Measurements from ENCODE around the gene LHB. TPM values are rescaled to one million over a fixed set of nuclear protein-coding genes. Genes with fewer than 3 reads are reported as not detected.

Gene LHB
- total RNA-seq, 1 donor from 2014 or later: not detected

DNA sequence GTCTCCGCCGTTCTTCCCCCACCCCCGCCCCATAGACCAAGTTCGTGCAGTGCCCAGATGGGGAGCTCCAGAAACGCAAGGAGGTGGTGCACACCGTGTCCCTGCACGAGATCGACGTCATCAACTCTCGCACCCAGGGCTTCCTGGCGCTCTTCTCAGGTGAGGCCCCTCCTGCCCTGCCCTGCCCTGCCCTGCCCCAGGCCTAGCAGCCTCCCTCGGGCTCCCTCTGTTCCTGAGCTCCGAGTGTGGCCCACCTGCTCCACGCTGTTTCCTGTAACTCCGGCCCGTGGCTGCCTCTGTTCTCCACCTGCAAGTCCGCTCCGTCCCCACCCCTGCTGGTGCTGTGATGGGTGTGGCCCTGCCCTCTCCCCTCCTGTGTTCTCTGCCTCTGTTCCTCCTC, 6.4 kb downstream of the LHB start:
- H3K27me3 Mint-ChIP-seq: no peaks in the 10 kb centered on the region
- no peak for DNase-seq
- no peak overlapping the region for H3K27ac Mint-ChIP-seq
- no peak overlapping the region for H3K4me3 Mint-ChIP-seq
- H3K9me3 Mint-ChIP-seq: no peaks in the 10 kb centered on the region
- H3K36me3 Mint-ChIP-seq (ENCODE audit: low read depth): peaks cover 34% of the 10 kb centered on the region
- intact Hi-C loops (cut with micrococcal nuclease): no loop called here
- H3K4me1 Mint-ChIP-seq: no peaks in the 10 kb centered on the region

DNA sequence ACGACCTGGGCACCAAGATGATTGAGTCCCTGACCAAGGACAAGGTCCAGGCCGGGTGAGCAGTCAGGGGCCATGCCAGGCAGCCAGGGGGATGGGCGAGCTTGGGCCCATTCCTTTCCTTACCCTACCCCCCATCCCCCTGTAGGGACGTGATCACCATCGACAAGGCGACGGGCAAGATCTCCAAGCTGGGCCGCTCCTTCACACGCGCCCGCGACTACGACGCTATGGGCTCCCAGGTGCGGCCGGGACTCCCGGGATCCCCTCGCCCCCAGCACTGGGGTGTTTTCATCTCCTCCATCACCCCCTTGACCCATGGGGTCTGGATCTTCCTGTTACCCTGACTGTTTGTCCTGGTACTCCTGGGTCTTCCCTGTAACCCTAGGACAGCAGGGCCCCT, 7.1 kb downstream of the LHB start:
- no peak for DNase-seq
- no peak overlapping the region for H3K27ac Mint-ChIP-seq
- no peak overlapping the region for H3K4me3 Mint-ChIP-seq
- no peaks in the 10 kb centered on the region for H3K27me3 Mint-ChIP-seq
- no peaks in the 10 kb centered on the region for H3K9me3 Mint-ChIP-seq
- H3K4me1 Mint-ChIP-seq: no peaks in the 10 kb centered on the region
- peaks cover 40% of the 10 kb centered on the region for H3K36me3 Mint-ChIP-seq (ENCODE audit: low read depth)
- intact Hi-C loops (cut with micrococcal nuclease): no loop called here

DNA sequence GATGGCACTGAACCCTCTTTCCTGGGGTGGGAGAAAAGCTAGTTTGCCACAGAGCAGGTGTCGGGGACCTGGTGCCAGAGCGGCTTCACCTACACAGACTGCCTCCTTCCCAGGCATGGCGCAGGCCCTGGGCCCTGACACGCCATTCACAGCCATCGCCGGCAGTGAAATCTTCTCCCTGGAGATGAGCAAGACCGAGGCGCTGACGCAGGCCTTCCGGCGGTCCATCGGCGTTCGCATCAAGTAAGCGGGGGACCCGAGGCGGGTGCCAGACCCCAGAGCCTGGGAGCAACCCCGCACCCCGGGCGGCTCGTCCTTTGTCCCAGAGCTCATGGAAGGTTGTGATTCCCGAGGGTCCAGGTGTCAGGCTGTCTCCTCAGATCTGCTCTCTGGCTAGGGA, 10.0 kb downstream of the LHB start:
- Mint-ChIP-seq H3K27ac (no peak overlapping the region), H3K4me3 (no peak overlapping the region), H3K4me1 (no peaks in the 10 kb centered on the region), H3K9me3 (no peaks in the 10 kb centered on the region), H3K36me3 (ENCODE audit: low read depth) (peaks cover 45% of the 10 kb centered on the region), H3K27me3 (no peaks in the 10 kb centered on the region)
- no peak for DNase-seq
- intact Hi-C loops (cut with micrococcal nuclease): no loop called here

DNA sequence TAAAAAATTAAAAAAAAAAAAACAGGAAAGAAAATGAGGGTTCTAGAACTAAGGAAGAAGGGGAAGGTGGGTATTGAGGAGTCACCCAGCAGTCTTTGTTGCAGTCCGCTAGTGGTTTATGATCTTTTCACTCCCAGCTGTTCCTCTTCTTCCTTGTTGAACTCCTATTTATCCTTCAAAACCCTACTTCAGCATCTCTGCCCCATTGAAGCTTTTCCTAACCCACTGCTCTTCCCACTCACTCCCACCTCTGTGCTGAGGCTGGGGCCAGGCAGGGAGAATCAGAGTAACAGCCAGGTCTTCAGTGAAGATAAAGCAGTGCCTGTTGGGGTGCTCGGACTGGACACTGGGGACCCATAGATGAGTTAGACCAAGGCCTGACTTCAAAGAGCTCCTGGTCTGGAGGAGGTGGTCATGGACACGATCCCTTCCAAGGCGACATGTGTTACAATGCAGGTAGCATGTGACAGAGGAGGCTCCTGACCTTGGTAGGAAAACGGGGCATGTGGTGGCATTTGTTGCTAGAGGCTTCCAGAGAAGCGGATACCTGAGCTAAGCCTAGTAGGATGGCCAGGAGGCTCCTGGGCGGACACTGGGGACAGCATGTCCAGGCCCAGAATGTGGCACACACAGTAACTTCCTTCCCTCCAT, 11.8 kb downstream of the LHB start:
- H3K4me1 Mint-ChIP-seq: no peaks in the 10 kb centered on the region
- H3K9me3 Mint-ChIP-seq: no peaks in the 10 kb centered on the region
- intact Hi-C loops (cut with micrococcal nuclease): no loop called here
- H3K4me3 Mint-ChIP-seq: no peak overlapping the region
- DNase-seq: no peak
- peaks cover 36% of the 10 kb centered on the region for H3K36me3 Mint-ChIP-seq (ENCODE audit: low read depth)
- no peak overlapping the region for H3K27ac Mint-ChIP-seq
- no peaks in the 10 kb centered on the region for H3K27me3 Mint-ChIP-seq

DNA sequence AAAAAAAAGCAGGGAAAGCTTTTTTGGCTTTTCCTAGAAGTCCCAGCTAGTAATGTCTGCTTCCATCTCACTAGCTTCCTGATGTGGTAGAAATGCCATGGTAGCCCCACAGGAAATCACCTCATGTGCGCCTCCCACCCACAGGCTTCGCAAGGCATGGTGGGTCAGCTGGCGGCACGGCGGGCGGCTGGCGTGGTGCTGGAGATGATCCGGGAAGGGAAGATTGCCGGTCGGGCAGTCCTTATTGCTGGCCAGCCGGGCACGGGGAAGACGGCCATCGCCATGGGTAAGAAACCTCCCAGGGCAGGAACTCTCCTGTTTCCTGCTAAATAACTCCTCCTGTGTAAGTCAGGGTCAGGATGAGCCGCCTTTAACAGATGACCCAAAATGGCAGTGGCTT, 12.8 kb downstream of the LHB start:
- no peaks in the 10 kb centered on the region for H3K27me3 Mint-ChIP-seq
- H3K27ac Mint-ChIP-seq: no peak overlapping the region
- H3K9me3 Mint-ChIP-seq: no peaks in the 10 kb centered on the region
- intact Hi-C loops (cut with micrococcal nuclease): no loop called here
- H3K4me1 Mint-ChIP-seq: peaks cover 6% of the 10 kb centered on the region
- H3K4me3 Mint-ChIP-seq: no peak overlapping the region
- peaks cover 37% of the 10 kb centered on the region for H3K36me3 Mint-ChIP-seq (ENCODE audit: low read depth)
- no peak for DNase-seq

DNA sequence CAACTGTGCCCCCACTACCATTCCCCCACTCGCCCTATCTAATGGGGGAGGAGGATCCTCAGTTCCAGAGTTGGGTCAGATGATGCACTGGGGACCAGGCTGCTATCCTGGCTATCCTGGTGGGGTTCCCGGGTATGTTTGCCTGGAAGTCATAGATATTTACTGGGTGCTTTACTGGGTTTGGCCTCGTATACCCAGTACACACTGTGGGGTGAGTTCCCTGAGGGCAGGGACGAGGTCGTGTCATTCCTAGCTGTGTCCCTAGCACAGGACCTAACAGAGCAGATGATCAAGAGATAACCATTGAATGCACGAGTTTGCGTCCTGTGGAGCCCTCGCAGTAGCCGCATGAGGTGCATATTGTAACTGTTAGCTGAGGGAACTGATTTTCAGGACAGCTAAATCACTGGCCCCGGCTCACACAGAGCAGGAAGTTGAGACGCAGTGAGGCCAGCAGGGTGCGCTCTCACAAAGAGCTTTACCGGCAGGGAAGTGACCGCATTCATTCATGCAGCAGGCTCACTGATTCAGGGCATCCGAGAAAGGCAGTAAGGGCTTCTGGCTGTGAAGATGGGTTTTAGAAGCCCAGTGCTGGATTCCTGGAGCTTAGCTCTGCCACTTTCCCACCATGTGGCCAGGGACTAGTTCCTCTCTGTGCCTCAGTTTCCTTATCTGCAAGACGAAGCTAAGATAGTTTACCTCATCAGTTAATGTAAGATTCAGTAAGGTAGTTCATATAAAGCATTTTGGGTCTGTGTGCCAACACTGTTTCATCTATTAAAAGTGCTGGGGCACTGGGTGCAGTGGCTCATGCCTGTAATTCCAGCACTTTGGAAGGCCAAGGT, 17.2 kb downstream of the LHB start:
- Mint-ChIP-seq H3K9me3 (no peaks in the 10 kb centered on the region), H3K27ac (no peak overlapping the region), H3K4me3 (no peak overlapping the region), H3K27me3 (no peaks in the 10 kb centered on the region), H3K36me3 (ENCODE audit: low read depth) (peaks cover 33% of the 10 kb centered on the region), H3K4me1 (peaks cover 24% of the 10 kb centered on the region)
- DNase-seq: peak; percentile 90
- intact Hi-C loops (cut with micrococcal nuclease): no loop called here

DNA sequence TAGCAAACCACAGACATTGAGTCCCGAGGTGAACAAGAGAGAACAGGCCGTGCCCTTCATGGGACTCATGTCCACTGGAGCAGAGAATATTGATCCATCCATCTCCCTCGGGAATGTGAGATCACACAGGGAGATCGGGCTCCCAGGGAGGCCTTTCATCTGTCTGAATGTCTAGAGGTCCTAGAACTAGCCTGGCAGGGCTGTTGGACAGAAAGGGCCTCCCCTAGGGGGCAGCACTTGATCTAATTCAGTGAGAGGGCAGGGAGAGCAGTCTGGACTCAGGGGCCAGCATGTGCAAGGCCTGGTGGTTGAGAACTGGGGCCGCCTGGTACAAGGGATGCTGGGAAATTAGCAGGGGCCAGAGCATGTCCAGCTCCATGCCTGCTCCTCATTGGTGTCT, 18.9 kb downstream of the LHB start:
- Mint-ChIP-seq H3K4me1 (peaks cover 31% of the 10 kb centered on the region), H3K27me3 (no peaks in the 10 kb centered on the region), H3K4me3 (no peak overlapping the region), H3K36me3 (ENCODE audit: low read depth) (peaks cover 28% of the 10 kb centered on the region), H3K9me3 (no peaks in the 10 kb centered on the region), H3K27ac (no peak overlapping the region)
- intact Hi-C loops (cut with micrococcal nuclease): no loop called here
- peak; percentile 88 for DNase-seq

DNA sequence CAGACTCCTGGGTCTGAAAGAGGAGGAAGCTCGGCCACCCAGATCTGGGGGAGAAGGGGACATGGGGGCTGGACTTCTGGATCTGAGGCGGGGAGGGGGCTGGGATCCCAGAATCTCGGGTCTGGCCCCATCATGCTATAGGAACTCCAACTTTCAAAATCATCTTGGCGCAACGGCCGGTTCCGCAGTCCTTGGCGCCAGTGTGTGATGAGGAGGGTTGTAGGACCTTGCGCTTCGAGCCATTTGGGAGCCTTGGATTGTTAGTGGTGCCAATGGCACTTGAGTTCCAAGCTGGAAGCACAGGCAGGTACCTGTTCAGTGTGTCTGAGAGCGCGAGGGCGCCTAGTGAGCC, 22.9 kb downstream of the LHB start:
- Mint-ChIP-seq H3K36me3 (ENCODE audit: low read depth) (peaks cover 24% of the 10 kb centered on the region), H3K4me1 (peaks cover 40% of the 10 kb centered on the region), H3K4me3 (peak overlapping the region; percentile 92), H3K27me3 (no peaks in the 10 kb centered on the region), H3K9me3 (no peaks in the 10 kb centered on the region), H3K27ac (peak overlapping the region; percentile 97)
- intact Hi-C loops (cut with micrococcal nuclease): loop anchor here (5.0 kb wide), 1 partner anchor 357 kb away; the partner anchor contains the start of gene DBP
- DNase-seq: no peak

DNA sequence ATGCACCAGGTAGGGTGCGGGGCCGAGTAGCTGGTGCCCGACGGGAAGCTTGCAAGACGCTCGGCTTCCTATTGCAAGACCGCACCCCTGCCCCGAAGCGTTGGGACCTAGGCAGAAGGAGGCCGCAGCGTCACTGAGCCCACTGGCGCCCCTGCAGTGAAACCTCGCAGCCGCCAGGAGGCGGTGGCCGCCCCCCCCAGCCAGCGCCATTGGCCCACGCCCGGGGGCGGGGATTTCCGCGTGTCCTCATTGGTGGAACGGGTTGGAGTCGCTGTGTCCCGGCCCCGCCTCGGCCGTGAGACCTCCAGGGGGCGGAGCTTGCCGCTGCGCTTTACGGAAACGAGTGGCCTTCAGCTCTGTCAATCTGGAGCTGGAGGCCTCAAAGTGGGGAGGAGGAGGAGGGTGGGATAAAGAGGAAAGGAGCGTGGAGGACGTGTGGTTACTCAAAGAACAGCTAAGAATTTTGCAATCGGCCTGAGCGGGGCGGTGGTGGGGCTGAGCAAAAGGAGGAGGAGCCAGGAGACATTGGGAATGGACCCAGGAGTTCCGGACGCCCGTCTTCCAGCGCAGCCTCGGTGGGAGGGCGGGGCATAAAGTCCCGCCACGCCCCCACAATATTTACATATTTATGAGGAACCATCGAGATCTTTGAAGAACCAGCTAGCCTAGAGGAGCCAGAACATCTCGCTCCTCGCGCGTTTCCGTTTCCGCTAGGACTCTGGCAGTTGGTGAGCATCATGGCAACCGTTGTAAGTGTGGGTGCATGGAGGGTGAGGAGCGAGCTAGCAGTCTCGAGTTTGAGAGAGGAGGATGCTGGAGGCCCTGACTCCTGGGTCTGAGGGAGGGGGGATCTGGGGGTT, 23.5 kb downstream of the LHB start, which contains the start of the genes GYS1 and RUVBL2:
GYS1 (minus strand) TSS at position 135 of the 860 bp plus-strand sequence. CDS start 197 bp downstream, outside the sequence.
RUVBL2 (plus strand) TSS at position 713 of the 860 bp plus-strand sequence; CDS start at position 738, 25 bp downstream.
- DNase-seq: peak; percentile 100
- Mint-ChIP-seq H3K36me3 (ENCODE audit: low read depth) (peaks cover 28% of the 10 kb centered on the region), H3K27ac (peak within 1 kb of the TSS; percentile 97), H3K4me3 (peak within 1 kb of the TSS; percentile 92), H3K27me3 (no peaks in the 10 kb centered on the region), H3K4me1 (peaks cover 40% of the 10 kb centered on the region), H3K9me3 (no peaks in the 10 kb centered on the region)
- intact Hi-C loops (cut with micrococcal nuclease): loop anchor here (1.0 to 5.0 kb wide), 7 partner anchors 15 to 356 kb away; partner anchors contain the start of genes BAX, C19orf73, DBP and FTL

DNA sequence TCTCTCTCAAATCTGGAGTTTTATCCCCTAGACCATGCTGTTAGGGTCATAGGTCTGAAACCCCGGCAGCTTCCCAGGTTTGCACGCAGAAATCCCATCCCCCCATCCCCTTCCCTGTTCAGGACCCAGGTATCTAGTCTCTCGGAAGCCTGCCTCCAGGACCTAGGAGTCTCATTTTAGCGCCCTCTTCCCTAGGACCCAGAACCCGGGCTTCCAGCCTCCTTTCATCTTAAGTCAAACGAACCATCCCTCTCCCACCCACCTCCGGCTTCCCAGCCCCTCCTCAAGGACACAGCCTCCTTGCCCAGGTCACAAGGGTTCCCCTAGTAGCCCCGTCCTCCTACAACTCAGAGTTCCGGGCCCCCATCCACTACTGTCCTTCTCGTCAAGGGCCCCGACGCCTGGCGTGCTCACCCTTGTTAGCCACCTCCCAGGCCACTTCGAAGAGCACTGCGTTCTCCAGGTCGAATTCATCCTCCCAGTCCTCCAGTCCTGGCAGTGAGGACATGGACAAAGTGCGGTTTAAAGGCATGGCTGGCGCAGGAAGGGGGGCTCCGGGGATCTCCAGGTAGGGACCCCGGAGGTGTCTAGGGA, 24.2 kb downstream of the LHB start:
- Mint-ChIP-seq H3K4me1 (peaks cover 37% of the 10 kb centered on the region), H3K27me3 (no peaks in the 10 kb centered on the region), H3K27ac (peak overlapping the region; percentile 91), H3K36me3 (ENCODE audit: low read depth) (peaks cover 32% of the 10 kb centered on the region), H3K4me3 (peak overlapping the region; percentile 92), H3K9me3 (no peaks in the 10 kb centered on the region)
- DNase-seq: no peak
- intact Hi-C loops (cut with micrococcal nuclease): loop anchor here (1.0 to 5.0 kb wide), 7 partner anchors 14 to 355 kb away; partner anchors contain the start of genes BAX, C19orf73, DBP and FTL

DNA sequence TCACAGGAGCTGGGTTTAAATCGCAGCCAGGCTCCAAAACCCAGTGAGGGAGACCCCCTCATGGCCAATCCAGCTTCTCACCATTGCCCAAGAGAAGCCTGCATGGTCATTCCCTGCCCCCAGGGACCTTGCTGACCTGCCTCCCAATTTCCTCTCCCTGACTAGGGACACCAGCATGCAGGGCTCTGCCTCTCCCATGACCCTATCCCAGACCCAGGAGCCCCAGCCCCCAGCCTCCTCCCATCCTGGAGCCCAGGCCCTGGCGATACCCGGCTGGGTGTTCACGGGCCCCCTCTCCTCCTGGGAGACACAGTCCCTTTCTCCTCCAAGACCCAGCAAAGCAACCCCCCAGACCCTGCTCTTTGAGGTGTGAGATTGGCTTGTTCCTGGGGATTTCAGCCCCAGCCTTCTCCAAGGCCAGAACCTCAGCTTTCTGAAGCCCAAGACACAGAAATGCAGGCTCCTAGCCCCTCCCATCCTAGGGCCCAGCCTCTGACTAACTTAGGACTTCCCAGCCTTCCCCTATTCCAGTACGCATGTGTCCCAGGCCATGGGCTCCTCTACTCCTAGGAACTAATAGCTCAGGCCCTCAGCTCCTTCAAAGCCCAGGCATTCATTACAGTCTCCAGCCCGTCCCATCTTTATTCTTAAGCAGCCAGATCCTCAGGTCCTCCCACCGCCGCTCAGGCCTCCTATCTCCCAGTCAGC, 24.9 kb downstream of the LHB start:
- Mint-ChIP-seq H3K4me3 (peak overlapping the region; percentile 92), H3K4me1 (peaks cover 38% of the 10 kb centered on the region), H3K9me3 (no peaks in the 10 kb centered on the region), H3K36me3 (ENCODE audit: low read depth) (peaks cover 35% of the 10 kb centered on the region), H3K27ac (peak overlapping the region; percentile 91), H3K27me3 (no peaks in the 10 kb centered on the region)
- intact Hi-C loops (cut with micrococcal nuclease): loop anchor here (2.0 to 5.0 kb wide), 4 partner anchors 13 to 355 kb away; partner anchors contain the start of genes BAX, C19orf73, DBP and PPFIA3
- DNase-seq: peak; percentile 66

DNA sequence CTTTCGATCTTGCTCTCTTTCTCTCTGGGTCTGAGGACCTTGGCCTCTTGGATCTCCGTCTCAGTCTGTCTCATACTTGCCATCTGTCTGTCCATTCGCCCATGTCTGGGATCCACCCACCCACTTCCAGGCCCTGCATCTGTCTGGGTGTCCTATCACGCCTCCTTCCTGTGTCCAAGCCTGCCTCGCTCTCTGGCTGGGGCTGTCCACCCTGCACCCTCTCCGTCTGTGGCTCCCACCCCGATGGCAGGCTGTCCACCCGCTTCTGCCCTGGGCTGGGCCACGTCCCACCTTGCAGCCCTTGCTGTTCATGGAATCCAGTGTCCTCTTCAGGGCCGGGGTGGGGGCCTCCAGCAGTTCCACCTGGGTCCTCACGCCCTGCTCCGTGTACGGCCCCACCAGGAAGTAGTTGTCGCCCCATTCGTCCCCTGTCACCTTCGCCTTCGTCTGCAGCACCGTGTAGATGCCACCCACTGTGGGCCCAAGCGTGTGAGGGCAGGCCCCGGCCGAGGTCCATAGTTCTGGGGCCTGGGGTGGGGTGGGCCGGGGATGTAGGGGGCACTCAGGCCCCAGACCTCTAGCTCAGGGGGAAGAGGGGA, 25.8 kb downstream of the LHB start:
- Mint-ChIP-seq H3K36me3 (ENCODE audit: low read depth) (peaks cover 33% of the 10 kb centered on the region), H3K9me3 (no peaks in the 10 kb centered on the region), H3K4me3 (peak overlapping the region; percentile 28), H3K27me3 (no peaks in the 10 kb centered on the region), H3K27ac (no peak overlapping the region), H3K4me1 (peaks cover 35% of the 10 kb centered on the region)
- no peak for DNase-seq
- intact Hi-C loops (cut with micrococcal nuclease): loop anchor here (5.0 kb wide), 1 partner anchor 354 kb away; the partner anchor contains the start of gene DBP
